CD8-positive, alpha-beta memory T cell (primary cell): ENCODE data around the gene BDP1. TPM values are rescaled to one million over a fixed set of nuclear protein-coding genes. Genes with fewer than 3 reads are reported as not detected.

Source experiments
- CTCF ChIA-PET: fragments of 350-600 bp; sonication (Branson Sonifier 250); formaldehyde crosslinking; loops from one replicate; lab custom pipeline; 2021; ENCODE audit warnings: antibody characterized with exemption; lab: Charles Lee
- POLR2A ChIA-PET: fragments of 350-600 bp; sonication (Branson Sonifier 250); formaldehyde crosslinking; loops from one replicate; lab custom pipeline; 2021; ENCODE audit warnings: antibody characterized with exemption; lab: Charles Lee
- DNase-seq, 5 donors: peaks; one replicate each; pipeline versions ENCODE4 v3.0.0 to v3.0.0-alpha.2; 2020 to 2022; ENCODE audit warnings: mixed read lengths in 1 of 5
- H3K27ac ChIP-seq: one replicate; pipeline ENCODE4 v1.7.0; 2013; ENCODE audit warnings: low read depth, mild to moderate bottlenecking, low read length, moderate library complexity
- H3K27me3 ChIP-seq: 2 replicates; pipeline ENCODE4 v1.7.0; 2013; ENCODE audit warnings: low read length, mild to moderate bottlenecking; ENCODE audit not compliant: insufficient read depth, poor library complexity, severe bottlenecking
- H3K36me3 ChIP-seq: 2 replicates; pipeline ENCODE4 v1.7.0; 2013; ENCODE audit warnings: mild to moderate bottlenecking, low read length, moderate library complexity; ENCODE audit not compliant: insufficient read depth
- H3K4me1 ChIP-seq: 2 replicates; pipeline ENCODE4 v1.7.0; 2013; ENCODE audit warnings: mild to moderate bottlenecking, low read length, moderate library complexity; ENCODE audit not compliant: insufficient read depth
- H3K4me3 ChIP-seq: 2 replicates; pipeline ENCODE4 v1.7.0; 2013; ENCODE audit warnings: mild to moderate bottlenecking, low read length
- H3K9me3 ChIP-seq: 2 replicates; pipeline ENCODE4 v1.7.0; 2013; ENCODE audit warnings: mild to moderate bottlenecking, low read length
- H3K27ac Mint-ChIP-seq, 8 donors: one replicate each; pipeline ENCODE4 v1.8.0; 2020 to 2021; ENCODE audit warnings: mixed read lengths in 8 of 8, mild to moderate bottlenecking in 6 of 8, inconsistent platforms in 3 of 8, moderate library complexity in 3 of 8
- H3K27me3 Mint-ChIP-seq, 2 donors: one replicate each; pipeline ENCODE4 v1.8.0; 2020 to 2021; ENCODE audit warnings: mixed read lengths in 2 of 2, mild to moderate bottlenecking in 1 of 2, moderate library complexity in 1 of 2
- H3K36me3 Mint-ChIP-seq, 3 donors: one replicate each; pipeline ENCODE4 v1.8.0; 2020 to 2021; ENCODE audit warnings: mixed read lengths in 3 of 3, inconsistent platforms in 1 of 3, mild to moderate bottlenecking in 1 of 3
- H3K4me1 Mint-ChIP-seq, 3 donors: one replicate each; pipeline ENCODE4 v1.8.0; 2020 to 2021; ENCODE audit warnings: mixed read lengths in 3 of 3, inconsistent platforms in 1 of 3, mild to moderate bottlenecking in 1 of 3
- H3K4me3 Mint-ChIP-seq, 7 donors: one replicate each; pipeline ENCODE4 v1.8.0; 2020 to 2021; ENCODE audit warnings: mixed read lengths in 7 of 7, mild to moderate bottlenecking in 6 of 7, moderate library complexity in 4 of 7, inconsistent platforms in 2 of 7
- H3K9me3 Mint-ChIP-seq, 5 donors: one replicate each; pipeline ENCODE4 v1.8.0; 2020 to 2022; ENCODE audit warnings: mixed read lengths in 5 of 5, mild to moderate bottlenecking in 3 of 5, moderate library complexity in 2 of 5, inconsistent platforms in 1 of 5
- polyA plus RNA-seq: library from polyadenylated mRNA; unstranded; fragments of 300-500 nt; fragmentation: Illumina TruSeq; gene quantifications from one replicate; pipeline ENCODE4 v1.2.3, GENCODE V29; 2021
- total RNA-seq, 2 experiments: library from RNA; stranded (reverse); gene quantifications; one replicate each; pipeline ENCODE4 v1.2.3, GENCODE V29; 2021

Gene BDP1
- total and polyA plus RNA-seq, 3 experiments from 2014 or later, result 18.1 to 35.0 (median 33.4) TPM

- Mint-ChIP-seq H3K4me1 (peaks cover 22 to 34% (median 32%) of the 10 kb centered on the region in 3 donors), H3K36me3 (peaks cover 29 to 73% (median 41%) of the 10 kb centered on the region in 3 donors), H3K4me3 (no peak overlapping the region), H3K27ac (no peak overlapping the region), H3K27me3 (no peaks in the 10 kb centered on the region), H3K9me3 (no peaks in the 10 kb centered on the region)
- POLR2A ChIA-PET, result no interaction called here
- Histone ChIP-seq H3K4me3 (no peak overlapping the region), H3K4me1 (no peaks in the 10 kb centered on the region), H3K36me3 (peaks cover 7% of the 10 kb centered on the region), H3K27me3 (no peaks in the 10 kb centered on the region), H3K27ac (no peak overlapping the region), H3K9me3 (no peaks in the 10 kb centered on the region)
- CTCF ChIA-PET, result no interaction called here
- no peak for DNase-seq
Observed at GRCh38 chr5:71615809-71616208, 160.4 kb downstream of the BDP1 start.

Other genes with a start within 250 kb of the BDP1 start
- 10 to 100 TPM; 62.8 to 63.8 TPM for gene MCCC2, start 131.7 kb downstream of the BDP1 start, total RNA-seq
- 26.0 TPM for gene MCCC2, start 131.7 kb downstream of the BDP1 start, polyA plus RNA-seq